Spleen (tissue), 11 donors: ENCODE measurements around the gene GBE1. TPM values are rescaled to one million over a fixed set of nuclear protein-coding genes. Genes with fewer than 3 reads are reported as not detected.

Experiments used
- DNase-seq: peaks from one replicate; pipeline ENCODE4 v3.0.0-alpha.2; 2020
- H3K27ac ChIP-seq, 8 donors: fragments of 200-600 bp; sonication (generic) in 7 of 8; 1 replicate in 4 of 8; 2 replicates in 4 of 8; pipeline versions ENCODE4 v1.5.0 to v1.8.0; 2016 to 2021; ENCODE audit warnings: inconsistent platforms in 4 of 8, mild to moderate bottlenecking in 4 of 8, moderate library complexity in 1 of 8
- H3K27me3 ChIP-seq, 7 donors: fragments of 200-600 bp; sonication (generic) in 6 of 7; replicated peaks in 1 of 7; 1 replicate in 4 of 7; 2 replicates in 3 of 7; pipeline versions ENCODE4 v1.5.0 to v1.8.0; 2016 to 2021; ENCODE audit warnings: inconsistent platforms in 3 of 7, mild to moderate bottlenecking in 1 of 7
- H3K36me3 ChIP-seq, 6 donors: fragments of 200-600 bp; sonication (generic) in 5 of 6; 1 replicate in 4 of 6; 2 replicates in 2 of 6; pipeline versions ENCODE4 v1.5.0 to v1.8.0; 2016 to 2021; ENCODE audit warnings: inconsistent platforms in 2 of 6
- H3K4me1 ChIP-seq, 6 donors: fragments of 200-600 bp; sonication (generic) in 5 of 6; 1 replicate in 3 of 6; 2 replicates in 3 of 6; pipeline versions ENCODE4 v1.5.0 to v1.8.0; 2016 to 2021; ENCODE audit warnings: inconsistent platforms in 3 of 6
- H3K4me3 ChIP-seq, 8 donors: fragments of 200-600 bp; sonication (generic) in 7 of 8; 1 replicate in 4 of 8; 2 replicates in 4 of 8; pipeline versions ENCODE4 v1.5.0 to v1.8.0; 2016 to 2021; ENCODE audit warnings: inconsistent platforms in 4 of 8, mild to moderate bottlenecking in 4 of 8, moderate library complexity in 2 of 8
- H3K9me3 ChIP-seq, 8 donors: fragments of 200-600 bp; sonication (generic) in 7 of 8; 1 replicate in 4 of 8; 2 replicates in 4 of 8; pipeline versions ENCODE4 v1.5.0 to v1.8.0; 2016 to 2021; ENCODE audit warnings: inconsistent platforms in 4 of 8
- CTCF ChIP-seq, 11 experiments: fragments of 200-600 bp in 7 of 11; fragments of 450-650 bp in 4 of 11; sonication (generic) in 4 of 11; IDR thresholded peaks in 8 of 11; conservative IDR thresholded peaks in 3 of 11; 1 replicate in 7 of 11; 2 replicates in 4 of 11; pipeline versions ENCODE4 v1.4.0 to v1.8.0; 2016 to 2021; ENCODE audit warnings: antibody characterized with exemption in 11 of 11, inconsistent platforms in 4 of 11, mild to moderate bottlenecking in 1 of 11
- POLR2A ChIP-seq, 3 donors: fragments of 450-650 bp; IDR thresholded peaks; one replicate each; pipeline ENCODE4 v1.5.1; 2017; ENCODE audit warnings: antibody characterized with exemption in 3 of 3, mild to moderate bottlenecking in 1 of 3
- POLR2AphosphoS5 ChIP-seq, 3 donors: sonication (generic); formaldehyde crosslinking; IDR thresholded peaks; one replicate each; pipeline ENCODE4 v1.5.1; 2017; ENCODE audit warnings: antibody characterized with exemption in 3 of 3
- WGBS, 5 donors: extraction: QIAGEN DNeasy Blood & Tissue Kit in 3 of 5; methylation state at CpG; one replicate each; pipeline versions ENCODE4 v1.1.5 to v1.1.7; 2013 to 2018; 5-methylcytosine and 5-hydroxymethylcytosine counted together
- intact Hi-C: fragments of 100-400 bp; cut with DNase I; formaldehyde crosslinking; loops from one replicate; pipeline ENCODE4 v1.15.0; 2023; ENCODE audit warnings: low total_unique reads
- polyA plus RNA-seq, 3 donors: library from polyadenylated mRNA; stranded (reverse); fragments of 200-250 nt; gene quantifications; one replicate each; pipeline ENCODE4 v1.2.1, GENCODE V29; 2013
- total RNA-seq, 7 donors: library from RNA; depleted of rRNA in 3 of 7; stranded (reverse); fragments of >200 nt in 3 of 7; fragmentation: NEBNext Ultra II Directional in 4 of 7; extraction: Animal tissue kit (Norgen Biotek cat#: 25700) in 4 of 7; gene quantifications; one replicate each; pipeline versions ENCODE4 v1.1.0 to v1.2.1, GENCODE V29; 2016 to 2021
- donor health status: healthy with polysubstance abuse.
- donor health status: DM: no; HTN: no; CAD: no; lungs with moderate emphysema.
- donor health status: DM: no; HTN: no; CAD: no.
- donor health status: Bipolar disorder and iron deficiency.
- donor health status: healthy.
- donor health status: DM: no; HTN: no; CAD: no.
- donor health status: DM: yes; HTN: yes; CAD: no.

Gene GBE1
- total and polyA plus RNA-seq, 10 donors, result 5.0 to 34.3 (median 21.5) TPM

DNA sequence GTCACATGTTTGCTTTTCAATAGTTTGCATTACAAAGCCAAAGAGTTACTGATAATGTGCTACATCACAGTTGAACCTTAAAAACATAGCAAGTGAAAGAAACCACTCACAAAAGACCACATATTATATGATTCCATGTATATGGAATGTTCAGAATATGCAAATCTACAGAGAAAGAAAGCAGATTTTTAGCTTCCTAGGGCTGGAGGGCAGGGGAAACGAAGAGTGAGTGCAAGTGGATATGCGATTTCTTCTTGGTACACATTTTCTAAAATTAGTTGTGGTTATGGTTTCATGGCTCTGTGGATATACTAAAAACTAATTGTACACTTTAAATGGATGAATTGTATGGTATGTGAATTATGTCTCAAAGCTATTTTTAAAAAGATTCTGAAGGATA lies 4.0 kb upstream of the GBE1 start:
- no peak for DNase-seq
- H3K4me1 ChIP-seq, result peaks cover 6 to 23% (median 12%) of the 10 kb centered on the region in 6 donors
- H3K9me3 ChIP-seq, result peaks cover 0 to 5% (median 0%) of the 10 kb centered on the region in 8 donors
- no peak overlapping the region for H3K4me3 ChIP-seq
- no peaks in the 10 kb centered on the region for H3K27me3 ChIP-seq
- no peak overlapping the region for H3K27ac ChIP-seq
- TF ChIP-seq POLR2AphosphoS5 (IDR thresholded peaks at IDR 0.05) (no peak), CTCF (IDR thresholded peaks at IDR 0.05 in 8 of 11, conservative IDR thresholded peaks at IDR 0.05 in 3 of 11) (no peak), POLR2A (IDR thresholded peaks at IDR 0.05) (no peak)
- intact Hi-C loops, result no loop called here
- no peaks in the 10 kb centered on the region for H3K36me3 ChIP-seq
- 46 to 80% (median 66%) methylated on average over 2 of the region's 2 CpGs for WGBS, 5 donors

DNA sequence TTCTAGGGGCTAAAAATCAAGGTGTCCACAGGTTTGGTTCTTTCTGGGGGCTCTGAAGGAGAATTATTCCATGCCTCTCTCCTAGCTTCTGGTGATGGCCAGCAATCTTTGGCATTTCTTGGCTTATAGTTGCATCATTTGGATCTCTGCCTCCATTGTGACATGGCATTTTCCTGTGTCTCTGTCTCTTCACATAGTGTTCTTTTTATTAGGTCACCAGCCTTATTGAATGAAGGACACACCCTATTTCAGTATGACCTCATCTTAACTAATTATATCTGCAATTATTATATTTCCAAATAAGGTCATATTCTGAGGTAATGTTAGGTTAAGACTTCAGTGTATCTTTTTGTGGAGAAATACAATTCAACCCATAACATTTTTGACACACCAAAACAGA lies 3.2 kb upstream of the GBE1 start:
- intact Hi-C loops, result no loop called here
- TF ChIP-seq CTCF (IDR thresholded peaks at IDR 0.05 in 8 of 11, conservative IDR thresholded peaks at IDR 0.05 in 3 of 11), result no peak
- TF ChIP-seq POLR2A (IDR thresholded peaks at IDR 0.05), result no peak
- TF ChIP-seq POLR2AphosphoS5 (IDR thresholded peaks at IDR 0.05), result no peak
- H3K27ac ChIP-seq, result no peak overlapping the region
- H3K27me3 ChIP-seq, result no peaks in the 10 kb centered on the region
- H3K9me3 ChIP-seq, result peaks cover 0 to 5% (median 0%) of the 10 kb centered on the region in 8 donors
- no peak for DNase-seq
- no peaks in the 10 kb centered on the region for H3K36me3 ChIP-seq
- H3K4me3 ChIP-seq, result no peak overlapping the region
- H3K4me1 ChIP-seq, result peaks cover 13 to 30% (median 20%) of the 10 kb centered on the region in 6 donors

GRCh38 chr3:81764002-81764401 lies 2.6 kb upstream of the GBE1 start:
- intact Hi-C loops, result no loop called here
- no peaks in the 10 kb centered on the region for H3K36me3 ChIP-seq
- H3K4me1 ChIP-seq, result peaks cover 16 to 37% (median 23%) of the 10 kb centered on the region in 6 donors
- DNase-seq, result no peak
- H3K4me3 ChIP-seq, result no peak overlapping the region
- no peak overlapping the region for H3K27ac ChIP-seq
- H3K27me3 ChIP-seq, result no peaks in the 10 kb centered on the region
- TF ChIP-seq CTCF (IDR thresholded peaks at IDR 0.05 in 8 of 11, conservative IDR thresholded peaks at IDR 0.05 in 3 of 11) (no peak), POLR2AphosphoS5 (IDR thresholded peaks at IDR 0.05) (no peak), POLR2A (IDR thresholded peaks at IDR 0.05) (no peak)
- WGBS, 5 donors, result 74 to 85% (median 78%) methylated on average over 7 of the region's 7 CpGs
- H3K9me3 ChIP-seq, result peaks cover 0 to 5% (median 0%) of the 10 kb centered on the region in 8 donors

DNA sequence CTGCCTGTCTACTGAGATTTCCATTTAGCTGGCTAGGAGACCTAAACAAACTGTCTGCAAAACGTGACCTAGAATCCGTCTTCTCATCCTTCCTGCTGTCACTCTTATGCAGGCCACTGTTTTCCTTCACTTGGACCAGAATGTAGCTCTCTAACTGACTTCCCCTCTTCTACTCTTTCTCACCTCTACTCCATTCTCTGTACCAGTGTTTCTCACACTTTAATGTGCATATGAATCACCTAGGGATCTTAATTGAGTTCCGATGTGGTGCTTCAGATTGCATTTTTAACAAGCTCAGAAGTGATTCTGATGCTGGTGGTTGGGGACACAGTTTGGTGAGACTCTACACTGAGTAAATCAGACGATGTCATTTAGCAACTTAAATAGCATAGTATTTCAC lies 1.6 kb upstream of the GBE1 start:
- WGBS, 5 donors, result 57 to 68% (median 60%) methylated on average over 4 of the region's 4 CpGs
- Histone ChIP-seq H3K36me3 (no peaks in the 10 kb centered on the region), H3K27me3 (no peaks in the 10 kb centered on the region), H3K4me1 (peaks cover 16 to 47% (median 24%) of the 10 kb centered on the region in 6 donors), H3K9me3 (peaks cover 0 to 5% (median 0%) of the 10 kb centered on the region in 8 donors), H3K4me3 (no peak overlapping the region), H3K27ac (peak overlapping the region in 4 of 8 donors; percentile 96 to 99 (median 98))
- TF ChIP-seq POLR2AphosphoS5 (IDR thresholded peaks at IDR 0.05) (no peak), CTCF (IDR thresholded peaks at IDR 0.05 in 8 of 11, conservative IDR thresholded peaks at IDR 0.05 in 3 of 11) (no peak)
- intact Hi-C loops, result no loop called here
- DNase-seq, result no peak
